Ramos (cell line): ENCODE results near the gene PPP2R2D.

ENCODE experiments used
- in situ Hi-C: fragments of 300-500 bp; cut with MboI; formaldehyde crosslinking; loops from one replicate; pipeline ENCODE4 v1.14.3; 2022; ENCODE audit warnings: low sequenced_read_pairs; ENCODE audit not compliant: unreplicated experiment

Gene PPP2R2D

GRCh38 chr10:131865223-131865917 is 35.4 kb upstream of the PPP2R2D start:
- in situ Hi-C loops: no loop called here

GRCh38 chr10:131866673-131867072 is 34.1 kb upstream of the PPP2R2D start:
- in situ Hi-C loops: no loop called here

GRCh38 chr10:131868436-131868835 is 32.4 kb upstream of the PPP2R2D start:
- in situ Hi-C loops: no loop called here

- in situ Hi-C loops: no loop called here
These were observed 31.5 kb upstream of the PPP2R2D start for GRCh38 chr10:131869344-131869743.

- in situ Hi-C loops: no loop called here
These were observed 30.4 kb upstream of the PPP2R2D start for GRCh38 chr10:131870411-131870810.

- in situ Hi-C loops: no loop called here
These were observed 29.8 kb upstream of the PPP2R2D start for GRCh38 chr10:131870831-131871672.

- in situ Hi-C loops: no loop called here
These were observed 29.2 kb upstream of the PPP2R2D start for GRCh38 chr10:131871673-131872005.

- in situ Hi-C loops: no loop called here
These were observed 28.6 kb upstream of the PPP2R2D start for GRCh38 chr10:131872011-131872826.

GRCh38 chr10:131872827-131873375 is 27.9 kb upstream of the PPP2R2D start:
- in situ Hi-C loops: no loop called here

- in situ Hi-C loops: no loop called here
These were observed 25.8 kb upstream of the PPP2R2D start for GRCh38 chr10:131874991-131875451.

GRCh38 chr10:131875501-131875900 is 25.3 kb upstream of the PPP2R2D start:
- in situ Hi-C loops: no loop called here

GRCh38 chr10:131876017-131876416 is 24.8 kb upstream of the PPP2R2D start:
- in situ Hi-C loops: no loop called here

- in situ Hi-C loops: no loop called here
These were observed 24.3 kb upstream of the PPP2R2D start for GRCh38 chr10:131876508-131876907.

GRCh38 chr10:131880016-131880590 is 20.7 kb upstream of the PPP2R2D start:
- in situ Hi-C loops: loop anchor here (10.0 kb wide), 1 partner anchor 265 kb away; no protein-coding TSS in a partner anchor

- in situ Hi-C loops: loop anchor here (10.0 kb wide), 1 partner anchor 264 kb away; no protein-coding TSS in a partner anchor
These were observed 19.5 kb upstream of the PPP2R2D start for GRCh38 chr10:131881104-131881880.

- in situ Hi-C loops: loop anchor here (10.0 kb wide), 1 partner anchor 263 kb away; no protein-coding TSS in a partner anchor
These were observed 18.7 kb upstream of the PPP2R2D start for GRCh38 chr10:131882151-131882550.

GRCh38 chr10:131882590-131883451 is 18.0 kb upstream of the PPP2R2D start:
- in situ Hi-C loops: loop anchor here (10.0 kb wide), 1 partner anchor 262 kb away; no protein-coding TSS in a partner anchor
